K562 (cell line): ENCODE results near the gene ANXA7. TPM values are rescaled to one million over a fixed set of nuclear protein-coding genes. Genes with fewer than 3 reads are reported as not detected.

Experiments used
- ATF7 ChIP-seq: fragments of 450-650 bp; IDR thresholded peaks from 2 replicates; pipeline ENCODE4 v1.7.1; 2014; ENCODE audit warnings: mild to moderate bottlenecking, moderate library complexity
- BCL6 ChIP-seq: fragments of 250-450 bp; sonication (Bioruptor Pico); IDR thresholded peaks from 2 replicates; pipeline ENCODE4 v1.4.0; 2020
- CBFA2T3 ChIP-seq: fragments of 450-650 bp; IDR thresholded peaks from 2 replicates; pipeline ENCODE4 v1.6.1; 2017
- CREB3L1 ChIP-seq: fragments of 450-650 bp; IDR thresholded peaks from 2 replicates; pipeline ENCODE4 v1.6.1; 2014; ENCODE audit warnings: low read depth, mild to moderate bottlenecking, moderate library complexity, borderline replicate concordance
- E2F3 ChIP-seq: fragments of 250-450 bp; sonication (Bioruptor Pico); IDR thresholded peaks from 2 replicates; pipeline ENCODE4 v1.4.0; 2020; ENCODE audit warnings: mild to moderate bottlenecking
- GABPB1 ChIP-seq: sonication (generic); formaldehyde crosslinking; IDR thresholded peaks from 2 replicates; pipeline ENCODE4 v1.8.0; 2022; ENCODE audit warnings: mild to moderate bottlenecking, missing genetic modification reagents
- GTF2E2 ChIP-seq: fragments of 200-800 bp; sonication (Bioruptor generic); IDR thresholded peaks from 2 replicates; pipeline ENCODE4 v1.6.1; 2016; ENCODE audit warnings: missing genetic modification characterization, missing compliant biosample characterization
- HNRNPL ChIP-seq: fragments of 200-400 bp; formaldehyde crosslinking; IDR thresholded peaks from 2 replicates; pipeline ENCODE4 v1.6.1; 2017; ENCODE audit warnings: low read depth, mild to moderate bottlenecking, low read length
- JUN ChIP-seq, 2 experiments: sonication (generic) in 1 of 2; formaldehyde crosslinking in 1 of 2; IDR thresholded peaks; 2 replicates each; pipeline versions ENCODE4 v1.6.1 to v1.8.0; 2012 to 2022; ENCODE audit warnings: borderline replicate concordance in 2 of 2, mild to moderate bottlenecking in 2 of 2, improper control_type of control experiment in 1 of 2, low read depth in 1 of 2, low read length in 1 of 2, missing genetic modification reagents in 1 of 2
- MTA2 ChIP-seq: fragments of 450-650 bp; IDR thresholded peaks from 2 replicates; pipeline ENCODE4 v1.6.1; 2016; ENCODE audit warnings: low read depth
- TCF15 ChIP-seq: fragments of 250-450 bp; sonication (Bioruptor Pico); IDR thresholded peaks from 2 replicates; pipeline ENCODE4 v1.8.0; 2022; ENCODE audit warnings: moderate library complexity, mild to moderate bottlenecking, inconsistent platforms
- TCF3 ChIP-seq: sonication (generic); formaldehyde crosslinking; IDR thresholded peaks from 2 replicates; pipeline ENCODE4 v1.4.0; 2020; ENCODE audit warnings: mild to moderate bottlenecking, missing genetic modification reagents
- U2AF1 ChIP-seq: fragments of 200-400 bp; formaldehyde crosslinking; optimal IDR thresholded peaks from 2 replicates; pipeline ENCODE3; 2017; ENCODE audit warnings: mild to moderate bottlenecking, low read depth, low read length, moderate library complexity
- ZBTB34 ChIP-seq: fragments of 250-450 bp; sonication (Bioruptor Pico); IDR thresholded peaks from 2 replicates; pipeline ENCODE4 v1.8.0; 2021; ENCODE audit warnings: mild to moderate bottlenecking, moderate library complexity
- ZNF143 ChIP-seq: sonication (generic); formaldehyde crosslinking; IDR thresholded peaks from 2 replicates; pipeline ENCODE4 v1.9.0; 2022; ENCODE audit warnings: mild to moderate bottlenecking, missing genetic modification reagents
- ZNF318 ChIP-seq, 2 experiments: fragments of 450-650 bp; IDR thresholded peaks; 2 replicates each; pipeline ENCODE4 v1.6.1; 2016; ENCODE audit warnings: mild to moderate bottlenecking in 2 of 2, borderline replicate concordance in 1 of 2, low read depth in 1 of 2, moderate library complexity in 1 of 2
- polyA plus RNA-seq, 8 experiments: library from polyadenylated mRNA; depleted of rRNA in 4 of 8; stranded (reverse) in 5 of 8; unstranded in 3 of 8; fragments of >200 nt; fragmentation: Nextera tagmentation in 2 of 8; fragmentation: Illumina TruSeq in 1 of 8; extraction: Ambion mirVana in 2 of 8; extraction: Trizol in 1 of 8; gene quantifications; 2 replicates each; pipeline versions ENCODE4 v1.2.1 to v1.2.3, GENCODE V29; 2011 to 2014; ENCODE audit warnings: inconsistent platforms in 1 of 8, missing spikeins in 1 of 8
- total RNA-seq, 7 experiments: library from RNA; depleted of rRNA in 6 of 7; stranded (reverse); fragments of >200 nt in 6 of 7; fragmentation: Illumina TruSeq in 2 of 7; extraction: Trizol in 2 of 7; gene quantifications; 2 replicates each; pipeline versions ENCODE4 v1.2.1 to v1.2.3, GENCODE V29; 2011 to 2021; ENCODE audit warnings: low replicate concordance in 1 of 7

Gene ANXA7
- total and polyA plus RNA-seq, 9 of the 15 experiments (the other 6 are each of a cell fraction or from before 2014, with no cell fraction given) = 81.6 to 157 (median 122) TPM

- TF ChIP-seq BCL6 (no peak), GTF2E2 (tag) (peak; percentile 80; the same call in 1 of the 2 replicates), ATF7 (peak; percentile 65), ZNF143 (CRISPR knock-in tag) (peak; percentile 59; the same call in 1 of the 2 replicates), U2AF1 (peak; percentile 60), E2F3 (CRISPR knock-in tag) (peak; percentile 8; the same call in 1 of the 2 replicates), MTA2 (no peak), ZBTB34 (no peak), CBFA2T3 (0 out of 2 replicates have a peak, but pooled peaks have one; percentile 4), HNRNPL (no peak), TCF15 (CRISPR knock-in tag) (no peak), CREB3L1 (peak; percentile 56; the same call in 1 of the 2 replicates), TCF3 (CRISPR knock-in tag) (peak; percentile 39; the same call in 1 of the 2 replicates), ZNF318 (IDR thresholded peaks at IDR 0.05; ENCODE audit: borderline replicate concordance in 1 of 2, low read depth in 1 of 2) (peak in 1 of 2 experiments; percentile 7; a peak in 1 of 4 replicates), GABPB1 (CRISPR knock-in tag) (peak; percentile 81), JUN (IDR thresholded peaks at IDR 0.05; ENCODE audit: borderline replicate concordance, low read depth, low read length) (no peak), JUN (CRISPR knock-in tag; IDR thresholded peaks at IDR 0.05; ENCODE audit: borderline replicate concordance) (peak; percentile 94)
These were observed at the start of gene ANXA7 (continued) for GRCh38 chr10:73413528-73414229.
